Neuronal stem cell (in vitro differentiated cells): ENCODE results near the gene FAM151B.

Experiments used
- DNase-seq: peaks from one replicate; pipeline ENCODE4 v3.0.0-alpha.2; 2013; ENCODE audit warnings: low spot score
- H2AFZ ChIP-seq: one replicate; pipeline ENCODE4 v1.6.1; 2013; ENCODE audit warnings: mild to moderate bottlenecking, low read length, inconsistent platforms
- H2AK5ac ChIP-seq: 2 replicates; pipeline ENCODE4 v1.6.1; 2013; ENCODE audit warnings: low read depth, mild to moderate bottlenecking, inconsistent platforms, low read length, moderate library complexity, mixed read lengths
- H2BK120ac ChIP-seq: 2 replicates; pipeline ENCODE4 v1.6.1; 2013; ENCODE audit warnings: low read depth, mild to moderate bottlenecking, inconsistent platforms, low read length, moderate library complexity, mixed read lengths
- H2BK12ac ChIP-seq: one replicate; pipeline ENCODE4 v1.6.1; 2013; ENCODE audit warnings: low read length, inconsistent platforms
- H2BK15ac ChIP-seq: 2 replicates; pipeline ENCODE4 v1.6.1; 2013; ENCODE audit warnings: mild to moderate bottlenecking, low read length, inconsistent platforms, mixed read lengths
- H2BK5ac ChIP-seq: one replicate; pipeline ENCODE4 v1.6.1; 2013; ENCODE audit warnings: inconsistent platforms, mild to moderate bottlenecking, low read length, moderate library complexity
- H3K14ac ChIP-seq: one replicate; pipeline ENCODE4 v1.6.1; 2013; ENCODE audit warnings: low read length, inconsistent platforms
- H3K18ac ChIP-seq: 2 replicates; pipeline ENCODE4 v1.6.1; 2013; ENCODE audit warnings: low read length, inconsistent platforms
- H3K23ac ChIP-seq: 2 replicates; pipeline ENCODE4 v1.6.1; 2013; ENCODE audit warnings: low read depth, mild to moderate bottlenecking, mixed read lengths, low read length, inconsistent platforms; ENCODE audit not compliant: poor library complexity
- H3K27ac ChIP-seq: replicated peaks from 3 replicates; pipeline ENCODE4 v1.5.1; 2013; ENCODE audit warnings: low read length, inconsistent platforms
- H3K27me3 ChIP-seq, 3 experiments: 2 replicates each; pipeline ENCODE4 v1.6.1; 2013; ENCODE audit warnings: low read length in 3 of 3, mild to moderate bottlenecking in 2 of 3, inconsistent platforms in 1 of 3, low read depth in 1 of 3, mixed read lengths in 1 of 3, moderate library complexity in 1 of 3; ENCODE audit not compliant: control insufficient read depth in 3 of 3, insufficient read depth in 3 of 3
- H3K36me3 ChIP-seq, 2 donors: replicated peaks in 1 of 2; 2 replicates each; pipeline ENCODE4 v1.6.1; 2013; ENCODE audit warnings: low read length in 2 of 2; ENCODE audit not compliant: control insufficient read depth in 2 of 2, insufficient read depth in 2 of 2
- H3K4ac ChIP-seq: 2 replicates; pipeline ENCODE4 v1.6.1; 2013; ENCODE audit warnings: inconsistent platforms, mild to moderate bottlenecking, low read length, moderate library complexity
- H3K4me1 ChIP-seq, 2 donors: 1 replicate in 1 of 2; 2 replicates in 1 of 2; pipeline ENCODE4 v1.6.1; 2013; ENCODE audit warnings: low read length in 2 of 2, low read depth in 1 of 2; ENCODE audit not compliant: control insufficient read depth in 2 of 2, insufficient read depth in 1 of 2
- H3K4me2 ChIP-seq: one replicate; pipeline ENCODE4 v1.6.1; 2013; ENCODE audit warnings: mild to moderate bottlenecking, low read length, inconsistent platforms; ENCODE audit not compliant: insufficient read depth, poor library complexity, severe bottlenecking
- H3K4me3 ChIP-seq, 2 donors: 2 replicates each; pipeline ENCODE4 v1.5.1; 2013; ENCODE audit warnings: low read length in 2 of 2, mild to moderate bottlenecking in 2 of 2, inconsistent platforms in 1 of 2, moderate library complexity in 1 of 2
- H3K79me1 ChIP-seq: one replicate; pipeline ENCODE4 v1.6.1; 2013; ENCODE audit warnings: low read depth, mild to moderate bottlenecking, inconsistent platforms, low read length, moderate library complexity
- H3K9ac ChIP-seq: one replicate; pipeline ENCODE4 v1.6.1; 2013; ENCODE audit warnings: mild to moderate bottlenecking, low read depth, low read length, inconsistent platforms; ENCODE audit not compliant: poor library complexity
- H3K9me3 ChIP-seq, 2 donors: replicated peaks in 1 of 2; 2 replicates each; pipeline versions ENCODE3 to v1.6.1; 2013; ENCODE audit warnings: low read length in 2 of 2, mild to moderate bottlenecking in 2 of 2, inconsistent platforms in 1 of 2, low read depth in 1 of 2, mixed read lengths in 1 of 2, moderate library complexity in 1 of 2; ENCODE audit not compliant: control insufficient read depth in 2 of 2, insufficient read depth in 1 of 2
- H4K8ac ChIP-seq: one replicate; pipeline ENCODE4 v1.6.1; 2013; ENCODE audit warnings: low read depth, mild to moderate bottlenecking, inconsistent platforms, low read length, moderate library complexity
- H4K91ac ChIP-seq: one replicate; pipeline ENCODE4 v1.6.1; 2013; ENCODE audit warnings: low read length, low read depth, mild to moderate bottlenecking, inconsistent platforms; ENCODE audit not compliant: poor library complexity
- WGBS, 2 donors: extraction: QIAGEN DNeasy Blood & Tissue Kit; methylation state at CpG; one replicate each; pipeline ENCODE4 v1.1.7; 2013; ENCODE audit warnings: missing lambda C conversion rate in 2 of 2, mixed read lengths in 1 of 2; ENCODE audit not compliant: insufficient read length in 2 of 2, insufficient replicate concordance in 1 of 2; ENCODE audit errors: extremely low coverage in 2 of 2; 5-methylcytosine and 5-hydroxymethylcytosine counted together

Gene FAM151B

GRCh38 chr5:80453366-80453765 lies 34.5 kb upstream of the FAM151B start:
- H3K4me1 ChIP-seq, result no peaks in the 10 kb centered on the region
- no peaks in the 10 kb centered on the region for H3K79me1 ChIP-seq
- no peak overlapping the region for H2BK120ac ChIP-seq
- no peak overlapping the region for H3K27ac ChIP-seq
- H2BK5ac ChIP-seq, result no peak overlapping the region
- no CpG with 5 or more reads among the region's 2 CpGs for WGBS, 2 donors
- H2BK12ac ChIP-seq, result no peak overlapping the region
- no peak overlapping the region for H4K8ac ChIP-seq
- DNase-seq, result no peak
- H3K9ac ChIP-seq, result no peak overlapping the region
- no peak overlapping the region for H2AK5ac ChIP-seq
- peaks cover 4 to 94% of the 10 kb centered on the region in 2 donors for H3K36me3 ChIP-seq
- no peak overlapping the region for H3K4me2 ChIP-seq
- no peak overlapping the region for H2AFZ ChIP-seq
- H3K4me3 ChIP-seq, result no peak overlapping the region
- H3K18ac ChIP-seq, result no peak overlapping the region
- no peaks in the 10 kb centered on the region for H3K27me3 ChIP-seq
- no peaks in the 10 kb centered on the region for H3K9me3 ChIP-seq
- H3K4ac ChIP-seq, result no peak overlapping the region
- no peak overlapping the region for H2BK15ac ChIP-seq
- H3K14ac ChIP-seq, result no peak overlapping the region
- no peak overlapping the region for H3K23ac ChIP-seq
- H4K91ac ChIP-seq, result no peak overlapping the region

DNA sequence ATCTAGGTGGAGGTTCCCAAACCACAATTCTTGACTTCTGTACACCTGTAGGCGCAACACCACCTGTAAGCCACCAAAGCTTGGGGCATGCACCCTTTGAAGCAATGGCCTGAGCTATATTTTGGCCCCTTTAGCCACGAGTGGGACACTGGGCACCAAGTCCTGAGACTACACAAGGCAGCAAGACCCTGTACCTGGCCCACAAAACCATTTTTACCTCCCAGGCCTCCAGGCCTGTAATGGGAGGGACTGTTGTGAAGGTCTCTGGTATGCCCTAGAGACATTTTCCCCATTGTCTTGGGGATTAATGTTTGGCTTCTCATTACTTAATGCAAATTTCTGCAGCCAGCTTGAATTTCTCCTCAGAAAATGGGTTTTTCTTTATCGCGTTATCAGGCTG lies 24.6 kb upstream of the FAM151B start:
- Histone ChIP-seq H3K79me1 (no peaks in the 10 kb centered on the region), H2BK12ac (no peak overlapping the region), H3K36me3 (peaks cover 18 to 98% of the 10 kb centered on the region in 2 donors), H4K91ac (no peak overlapping the region), H2BK120ac (no peak overlapping the region), H3K4ac (no peak overlapping the region), H2AFZ (no peak overlapping the region), H2BK5ac (no peak overlapping the region), H3K14ac (no peak overlapping the region), H3K27me3 (no peaks in the 10 kb centered on the region), H3K9ac (no peak overlapping the region), H3K23ac (no peak overlapping the region), H3K4me1 (peaks cover 0 to 1% of the 10 kb centered on the region in 2 donors), H3K4me2 (no peak overlapping the region), H2AK5ac (no peak overlapping the region), H2BK15ac (no peak overlapping the region), H3K18ac (no peak overlapping the region), H4K8ac (no peak overlapping the region), H3K4me3 (peak overlapping the region in 1 of 2 donors; percentile 53), H3K9me3 (peaks cover 9 to 58% of the 10 kb centered on the region in 2 donors), H3K27ac (no peak overlapping the region)
- whole genome bisulfite sequencing, 2 donors, result no CpG with 5 or more reads among the region's 4 CpGs
- no peak for DNase-seq

- no peak overlapping the region for H3K4ac ChIP-seq
- H3K27me3 ChIP-seq, result no peaks in the 10 kb centered on the region
- H2BK120ac ChIP-seq, result no peak overlapping the region
- peaks cover 21 to 86% of the 10 kb centered on the region in 2 donors for H3K36me3 ChIP-seq
- no peaks in the 10 kb centered on the region for H3K79me1 ChIP-seq
- no peak overlapping the region for H3K4me2 ChIP-seq
- H2AK5ac ChIP-seq, result no peak overlapping the region
- H3K14ac ChIP-seq, result no peak overlapping the region
- WGBS, 2 donors, result no CpG with 5 or more reads among the region's 4 CpGs
- H2BK5ac ChIP-seq, result no peak overlapping the region
- H3K9me3 ChIP-seq, result peaks cover 9 to 56% of the 10 kb centered on the region in 2 donors
- no peak overlapping the region for H3K18ac ChIP-seq
- peaks cover 0 to 1% of the 10 kb centered on the region in 2 donors for H3K4me1 ChIP-seq
- no peak overlapping the region for H4K8ac ChIP-seq
- no peak overlapping the region for H2AFZ ChIP-seq
- H3K23ac ChIP-seq, result no peak overlapping the region
- DNase-seq, result no peak
- H3K4me3 ChIP-seq, result no peak overlapping the region
- no peak overlapping the region for H2BK12ac ChIP-seq
- peak overlapping the region; percentile 16 for H3K27ac ChIP-seq
- H3K9ac ChIP-seq, result no peak overlapping the region
- H4K91ac ChIP-seq, result no peak overlapping the region
- no peak overlapping the region for H2BK15ac ChIP-seq
Measured at GRCh38 chr5:80466669-80467485, 21.0 kb upstream of the FAM151B start.

DNA sequence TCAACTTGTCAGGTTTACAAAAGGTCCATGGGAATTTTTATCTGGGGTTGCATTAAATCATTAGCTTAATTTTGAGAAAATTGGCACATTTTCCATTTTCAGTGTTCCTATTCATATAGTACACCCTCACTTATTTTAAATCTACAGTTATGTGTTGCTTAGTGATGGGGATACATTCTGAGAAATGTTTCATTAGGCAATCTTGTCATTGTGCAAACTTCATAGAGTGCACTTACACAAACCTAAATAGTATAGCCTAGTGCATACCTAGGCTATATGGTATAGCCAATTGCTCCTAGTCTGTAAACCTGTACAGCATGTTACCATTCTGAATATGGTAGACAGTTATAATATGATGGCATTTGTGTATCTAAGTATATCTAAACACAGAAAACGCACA lies 19.8 kb upstream of the FAM151B start:
- Histone ChIP-seq H2AFZ (no peak overlapping the region), H3K4me2 (no peak overlapping the region), H2BK120ac (no peak overlapping the region), H3K9me3 (peaks cover 5 to 45% of the 10 kb centered on the region in 2 donors), H3K27ac (no peak overlapping the region), H3K27me3 (no peaks in the 10 kb centered on the region), H3K36me3 (peaks cover 16 to 82% of the 10 kb centered on the region in 2 donors), H4K8ac (no peak overlapping the region), H3K14ac (no peak overlapping the region), H3K4me1 (peaks cover 0 to 1% of the 10 kb centered on the region in 2 donors), H3K23ac (no peak overlapping the region), H2AK5ac (no peak overlapping the region), H3K4ac (no peak overlapping the region), H2BK12ac (no peak overlapping the region), H3K9ac (no peak overlapping the region), H3K18ac (no peak overlapping the region), H4K91ac (no peak overlapping the region), H3K4me3 (no peak overlapping the region), H2BK5ac (no peak overlapping the region), H3K79me1 (no peaks in the 10 kb centered on the region), H2BK15ac (no peak overlapping the region)
- DNase-seq, result no peak
- no CpG with 5 or more reads among the region's 1 CpG for WGBS, 2 donors
